ENCODE measurements around the gene CENPU.

- TF ChIP-seq EZH2 (IDR thresholded peaks at IDR 0.05; ENCODE audit: low read length, unreplicated experiment) (no peak), CTCF (conservative IDR thresholded peaks at IDR 0.05; ENCODE audit: low read depth, low read length) (no peak)
These were observed 1.8 kb downstream of the CENPU start for GRCh38 chr4:184732126-184732525.
